Liver (tissue), 9 donors: ENCODE measurements around the gene FAM120C. TPM values are rescaled to one million over a fixed set of nuclear protein-coding genes. Genes with fewer than 3 reads are reported as not detected.

Experiments used
- DNase-seq: peaks from one replicate; pipeline ENCODE4 v3.0.0-alpha.2; 2017; ENCODE audit warnings: low spot score
- H3K27ac ChIP-seq, 2 donors: one replicate each; pipeline ENCODE4 v1.7.0; 2013; ENCODE audit warnings: inconsistent platforms in 2 of 2, low read length in 2 of 2, control low read depth in 1 of 2, low read depth in 1 of 2, mild to moderate bottlenecking in 1 of 2
- H3K27me3 ChIP-seq, 4 donors: one replicate each; pipeline versions ENCODE4 v1.6.1 to v1.7.0; 2013; ENCODE audit warnings: low read length in 3 of 4, inconsistent platforms in 1 of 4, mild to moderate bottlenecking in 1 of 4, moderate library complexity in 1 of 4; ENCODE audit not compliant: control insufficient read depth in 4 of 4, insufficient read depth in 4 of 4
- H3K36me3 ChIP-seq, 4 donors: one replicate each; pipeline versions ENCODE4 v1.6.1 to v1.7.0; 2013; ENCODE audit warnings: low read length in 3 of 4, mild to moderate bottlenecking in 3 of 4, low read depth in 1 of 4, moderate library complexity in 1 of 4; ENCODE audit not compliant: control insufficient read depth in 4 of 4, insufficient read depth in 3 of 4
- H3K4me1 ChIP-seq, 4 donors: one replicate each; pipeline versions ENCODE4 v1.6.1 to v1.7.0; 2013; ENCODE audit warnings: low read length in 3 of 4, mild to moderate bottlenecking in 3 of 4, moderate library complexity in 1 of 4; ENCODE audit not compliant: control insufficient read depth in 4 of 4, insufficient read depth in 4 of 4
- H3K4me3 ChIP-seq, 3 donors: one replicate each; pipeline versions ENCODE4 v1.6.1 to v1.7.0; 2013; ENCODE audit warnings: low read length in 3 of 3, control low read depth in 1 of 3, low read depth in 1 of 3, mild to moderate bottlenecking in 1 of 3
- H3K9ac ChIP-seq, 2 donors: one replicate each; pipeline ENCODE4 v1.7.0; 2013; ENCODE audit warnings: low read length in 2 of 2, mild to moderate bottlenecking in 2 of 2, moderate library complexity in 2 of 2, control low read depth in 1 of 2, low read depth in 1 of 2
- H3K9me3 ChIP-seq, 4 donors: one replicate each; pipeline versions ENCODE4 v1.6.1 to v1.7.0; 2013; ENCODE audit warnings: low read length in 3 of 4; ENCODE audit not compliant: control insufficient read depth in 4 of 4
- CTCF ChIP-seq: fragments of 150-350 bp; IDR thresholded peaks from 2 replicates; pipeline ENCODE4 v1.5.1; 2017; ENCODE audit warnings: improper control_type of control experiment, low read depth, low read length; ENCODE audit not compliant: missing input control
- EGR1 ChIP-seq, 2 donors: IDR thresholded peaks; 2 replicates each; pipeline ENCODE4 v1.6.1; 2016 to 2018; ENCODE audit warnings: antibody characterized with exemption in 2 of 2, low read depth in 2 of 2
- FOXA2 ChIP-seq: IDR thresholded peaks from 2 replicates; pipeline ENCODE4 v1.6.1; 2016; ENCODE audit warnings: antibody characterized with exemption
- HNF4A ChIP-seq, 2 donors: conservative IDR thresholded peaks; 2 replicates each; pipeline ENCODE4 v1.6.1; 2016; ENCODE audit warnings: antibody characterized with exemption in 2 of 2, mild to moderate bottlenecking in 2 of 2
- JUND ChIP-seq, 2 donors: IDR thresholded peaks; 2 replicates each; pipeline ENCODE4 v1.6.1; 2016; ENCODE audit warnings: antibody characterized with exemption in 2 of 2
- MAX ChIP-seq: IDR thresholded peaks from 2 replicates; pipeline ENCODE4 v1.6.1; 2016; ENCODE audit warnings: antibody characterized with exemption
- NR2F2 ChIP-seq: IDR thresholded peaks from 2 replicates; pipeline ENCODE4 v1.6.1; 2016; ENCODE audit warnings: antibody characterized with exemption
- REST ChIP-seq: IDR thresholded peaks from 2 replicates; pipeline ENCODE4 v1.6.1; 2016; ENCODE audit warnings: antibody characterized with exemption, mild to moderate bottlenecking
- RXRA ChIP-seq, 2 donors: IDR thresholded peaks; 2 replicates each; pipeline ENCODE4 v1.6.1; 2017 to 2018; ENCODE audit warnings: antibody characterized with exemption in 2 of 2, mild to moderate bottlenecking in 1 of 2
- SP1 ChIP-seq: IDR thresholded peaks from 2 replicates; pipeline ENCODE4 v1.6.1; 2018; ENCODE audit warnings: antibody characterized with exemption, mild to moderate bottlenecking
- YY1 ChIP-seq: IDR thresholded peaks from 2 replicates; pipeline ENCODE4 v1.6.1; 2016; ENCODE audit warnings: antibody characterized with exemption, mild to moderate bottlenecking
- ZBTB33 ChIP-seq: IDR thresholded peaks from 2 replicates; pipeline ENCODE4 v1.6.1; 2016; ENCODE audit warnings: antibody characterized with exemption
- WGBS: extraction: QIAGEN DNeasy Blood & Tissue Kit; methylation state at CpG from one replicate; pipeline ENCODE4 v1.1.7; 2013; 5-methylcytosine and 5-hydroxymethylcytosine counted together
- polyA plus RNA-seq, 2 donors: library from polyadenylated mRNA; stranded (reverse) in 1 of 2; unstranded in 1 of 2; fragments of 200-250 nt in 1 of 2; fragments of >200 nt in 1 of 2; fragmentation: Nextera tagmentation in 1 of 2; extraction: Ambion mirVana in 1 of 2; gene quantifications; one replicate each; pipeline versions ENCODE4 v1.2.1 to v1.2.3, GENCODE V29; 2013 to 2015
- total RNA-seq, 2 donors: library from RNA; depleted of rRNA; stranded (reverse); fragments of >200 nt; gene quantifications; one replicate each; pipeline ENCODE4 v1.2.3, GENCODE V29; 2014
- TF ChIP-seq, protein P1 (sequence below): IDR thresholded peaks from 2 replicates; pipeline ENCODE4 v1.6.1; 2016; ENCODE audit warnings: antibody characterized with exemption
- donor health status: healthy.
- donor health status: healthy.
- donor health status: healthy.
- donor health status: healthy.
- donor health status: healthy.

The FAM120C gene
- total and polyA plus RNA-seq, 4 donors = 1.8 to 3.7 (median 2.3) TPM

- no peak for DNase-seq
- 99% methylated on average over 6 of the region's 6 CpGs for WGBS
- Histone ChIP-seq H3K36me3 (peaks cover 0 to 5% (median 2%) of the 10 kb centered on the region in 4 donors), H3K4me3 (no peak overlapping the region), H3K27ac (no peak overlapping the region), H3K9me3 (no peaks in the 10 kb centered on the region), H3K9ac (no peak overlapping the region), H3K4me1 (no peaks in the 10 kb centered on the region), H3K27me3 (no peaks in the 10 kb centered on the region)
- TF ChIP-seq FOXA2 = no peak
- TF ChIP-seq, protein P1, sequence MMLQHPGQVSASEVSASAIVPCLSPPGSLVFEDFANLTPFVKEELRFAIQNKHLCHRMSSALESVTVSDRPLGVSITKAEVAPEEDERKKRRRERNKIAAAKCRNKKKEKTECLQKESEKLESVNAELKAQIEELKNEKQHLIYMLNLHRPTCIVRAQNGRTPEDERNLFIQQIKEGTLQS = no peak
- no peak for TF ChIP-seq CTCF
Observed at GRCh38 chrX:54074826-54075225, 108.2 kb downstream of the FAM120C start.

DNA sequence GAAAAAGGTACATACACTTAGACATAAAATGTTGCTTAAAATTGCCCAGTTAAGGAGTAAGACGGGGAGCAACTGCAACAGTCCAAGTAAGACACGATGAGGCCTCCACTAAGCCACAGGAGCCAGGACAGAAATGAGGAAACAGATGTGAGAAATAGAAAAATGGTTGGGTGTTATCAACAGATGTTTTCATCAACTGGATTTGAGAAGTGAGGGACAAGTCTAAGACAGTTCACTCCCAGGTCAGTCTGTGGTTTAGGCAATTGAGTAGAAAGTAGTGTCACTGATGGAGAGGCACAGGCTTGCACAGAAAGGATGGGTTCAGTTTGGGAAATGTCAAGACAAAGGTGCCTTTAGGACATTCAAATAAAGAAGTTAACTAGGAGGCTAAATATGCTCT is 115.3 kb downstream of the FAM120C start:
- TF ChIP-seq NR2F2 (no peak), YY1 (no peak), HNF4A (conservative IDR thresholded peaks at IDR 0.05) (no peak), REST (no peak), JUND (IDR thresholded peaks at IDR 0.05) (no peak), SP1 (no peak), MAX (no peak), EGR1 (IDR thresholded peaks at IDR 0.05; ENCODE audit: low read depth in 2 of 2) (no peak), RXRA (IDR thresholded peaks at IDR 0.05) (no peak), CTCF (no peak), ZBTB33 (no peak)
- peaks cover 0 to 1% (median 0%) of the 10 kb centered on the region in 4 donors for H3K36me3 ChIP-seq
- WGBS = 92% methylated on average over 2 of the region's 2 CpGs
- no peaks in the 10 kb centered on the region for H3K4me1 ChIP-seq
- no peak for DNase-seq
- no peak overlapping the region for H3K4me3 ChIP-seq
- no peaks in the 10 kb centered on the region for H3K9me3 ChIP-seq
- no peak overlapping the region for H3K9ac ChIP-seq
- H3K27ac ChIP-seq = no peak overlapping the region
- H3K27me3 ChIP-seq = no peaks in the 10 kb centered on the region
